ENCODE data around the gene FAM107B. TPM values are rescaled to one million over a fixed set of nuclear protein-coding genes. Genes with fewer than 3 reads are reported as not detected.

Gene FAM107B
- total RNA-seq, 1 experiment from 2014 or later = 24.5 TPM

- Histone ChIP-seq H3K14ac (ENCODE audit: insufficient read depth, low read length) (no peak overlapping the region), H3K18ac (ENCODE audit: insufficient read length, low read depth, low read length) (no peak overlapping the region), H2BK120ac (ENCODE audit: low read depth, low read length, poor library complexity, severe bottlenecking) (no peak overlapping the region), H4K91ac (ENCODE audit: insufficient read length, low read depth, low read length) (no peak overlapping the region), H3K23ac (ENCODE audit: insufficient read length, low read depth, low read length) (no peak overlapping the region), H3K4me1 (ENCODE audit: insufficient read depth, low read length) (no peaks in the 10 kb centered on the region; the same call in 1 of the 2 replicates), H2AFZ (ENCODE audit: low read length) (no peak overlapping the region), H2BK12ac (ENCODE audit: insufficient read length, low read depth, low read length) (no peak overlapping the region), H3K27me3 (ENCODE audit: insufficient read depth, low read length) (no peaks in the 10 kb centered on the region), H2BK20ac (ENCODE audit: low read depth, low read length, poor library complexity, severe bottlenecking) (no peak overlapping the region), H3K9ac (ENCODE audit: extremely low read depth, insufficient read length, low read length) (no peak overlapping the region), H3K79me2 (ENCODE audit: insufficient read depth, low read length) (no peaks in the 10 kb centered on the region), H3K56ac (ENCODE audit: insufficient read length, low read depth, low read length) (no peak overlapping the region), H3K79me1 (ENCODE audit: insufficient read depth, low read depth, low read length, poor library complexity, severe bottlenecking) (no peaks in the 10 kb centered on the region), H2BK5ac (ENCODE audit: insufficient read length, low read length) (no peak overlapping the region), H4K5ac (ENCODE audit: insufficient read length, low read depth, low read length) (no peak overlapping the region), H3K9me3 (ENCODE audit: control insufficient read depth, low read depth, low read length) (no peaks in the 10 kb centered on the region), H3K4ac (ENCODE audit: low read depth, low read length) (no peak overlapping the region), H3K4me2 (ENCODE audit: insufficient read depth, insufficient read length, low read length) (no peak overlapping the region), H2BK15ac (ENCODE audit: low read depth, low read length) (no peak overlapping the region), H3T11ph (ENCODE audit: low read length) (no peak overlapping the region), H4K20me1 (ENCODE audit: control insufficient read depth, insufficient read depth, insufficient read length) (no peaks in the 10 kb centered on the region), H2AK5ac (ENCODE audit: insufficient read length, low read length) (no peak overlapping the region), H3K23me2 (ENCODE audit: insufficient read length, low read depth, low read length, poor library complexity, severe bottlenecking) (no peaks in the 10 kb centered on the region), H3K27ac (ENCODE audit: insufficient read length, low read depth, low read length) (no peak overlapping the region), H4K8ac (replicated peaks; ENCODE audit: insufficient read length, low read depth, low read length) (no peak overlapping the region)
- WGBS (ENCODE audit: extremely low coverage, insufficient read length, low lambda C conversion rate) = no CpG with 5 or more reads among the region's 4 CpGs
- TF ChIP-seq, protein P1, sequence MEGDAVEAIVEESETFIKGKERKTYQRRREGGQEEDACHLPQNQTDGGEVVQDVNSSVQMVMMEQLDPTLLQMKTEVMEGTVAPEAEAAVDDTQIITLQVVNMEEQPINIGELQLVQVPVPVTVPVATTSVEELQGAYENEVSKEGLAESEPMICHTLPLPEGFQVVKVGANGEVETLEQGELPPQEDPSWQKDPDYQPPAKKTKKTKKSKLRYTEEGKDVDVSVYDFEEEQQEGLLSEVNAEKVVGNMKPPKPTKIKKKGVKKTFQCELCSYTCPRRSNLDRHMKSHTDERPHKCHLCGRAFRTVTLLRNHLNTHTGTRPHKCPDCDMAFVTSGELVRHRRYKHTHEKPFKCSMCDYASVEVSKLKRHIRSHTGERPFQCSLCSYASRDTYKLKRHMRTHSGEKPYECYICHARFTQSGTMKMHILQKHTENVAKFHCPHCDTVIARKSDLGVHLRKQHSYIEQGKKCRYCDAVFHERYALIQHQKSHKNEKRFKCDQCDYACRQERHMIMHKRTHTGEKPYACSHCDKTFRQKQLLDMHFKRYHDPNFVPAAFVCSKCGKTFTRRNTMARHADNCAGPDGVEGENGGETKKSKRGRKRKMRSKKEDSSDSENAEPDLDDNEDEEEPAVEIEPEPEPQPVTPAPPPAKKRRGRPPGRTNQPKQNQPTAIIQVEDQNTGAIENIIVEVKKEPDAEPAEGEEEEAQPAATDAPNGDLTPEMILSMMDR (conservative IDR thresholded peaks at IDR 0.05) = no peak
- H3K27me3 Mint-ChIP-seq (ENCODE audit: low read depth) = peaks cover 3% of the 10 kb centered on the region; the same call in 1 of the 2 replicates
- H3K36me3 Mint-ChIP-seq (ENCODE audit: insufficient read depth in 1 of 3, low read depth in 3 of 3) = peaks cover 0 to 7% (median 1%) of the 10 kb centered on the region in 3 experiments; a peak in 4 of 7 replicates
- H3K27ac Mint-ChIP-seq = no peak overlapping the region
- peaks cover 13 to 20% of the 10 kb centered on the region in 2 experiments for H3K4me1 Mint-ChIP-seq
- no peak for DNase-seq
- peaks cover 2 to 3% of the 10 kb centered on the region in 2 experiments; a peak in 3 of 5 replicates for H3K9me3 Mint-ChIP-seq
- no peak overlapping the region for H3K4me3 Mint-ChIP-seq
Observed at GRCh38 chr10:14481014-14481413, 293.7 kb downstream of the FAM107B start.

Measured in H9 (cell line).